Breast epithelium (tissue), 3 donors: ENCODE data around the gene PRKD2.

Experiments
- CTCF ChIP-seq, 3 donors: fragments of 450-650 bp; IDR thresholded peaks; one replicate each; pipeline ENCODE4 v1.5.1; 2016 to 2017; ENCODE audit warnings: antibody characterized with exemption in 3 of 3, mild to moderate bottlenecking in 3 of 3, moderate library complexity in 3 of 3
- POLR2A ChIP-seq: fragments of 450-650 bp; IDR thresholded peaks from one replicate; pipeline ENCODE4 v1.6.1; 2016; ENCODE audit warnings: antibody characterized with exemption, mild to moderate bottlenecking, moderate library complexity

- no peak for TF ChIP-seq POLR2A
- TF ChIP-seq CTCF (IDR thresholded peaks at IDR 0.05): no peak
These were observed 3.0 kb downstream of the PRKD2 start for GRCh38 chr19:46713781-46714443.
